Skin epidermis (tissue), 12 donors: ENCODE results near the gene SLX4IP.

ENCODE experiments used
- H3K27ac ChIP-seq, 21 experiments: fragments of 200-600 bp; sonication (generic) in 11 of 21; one replicate each; pipeline ENCODE4 v1.5.0; 2020; ENCODE audit warnings: mild to moderate bottlenecking in 3 of 21, inconsistent platforms in 2 of 21, moderate library complexity in 2 of 21
- H3K4me3 ChIP-seq, 7 experiments: fragments of 200-600 bp; sonication (generic) in 2 of 7; one replicate each; pipeline ENCODE4 v1.5.0; 2020; ENCODE audit warnings: inconsistent platforms in 2 of 7, mild to moderate bottlenecking in 2 of 7, moderate library complexity in 1 of 7

Gene SLX4IP

DNA sequence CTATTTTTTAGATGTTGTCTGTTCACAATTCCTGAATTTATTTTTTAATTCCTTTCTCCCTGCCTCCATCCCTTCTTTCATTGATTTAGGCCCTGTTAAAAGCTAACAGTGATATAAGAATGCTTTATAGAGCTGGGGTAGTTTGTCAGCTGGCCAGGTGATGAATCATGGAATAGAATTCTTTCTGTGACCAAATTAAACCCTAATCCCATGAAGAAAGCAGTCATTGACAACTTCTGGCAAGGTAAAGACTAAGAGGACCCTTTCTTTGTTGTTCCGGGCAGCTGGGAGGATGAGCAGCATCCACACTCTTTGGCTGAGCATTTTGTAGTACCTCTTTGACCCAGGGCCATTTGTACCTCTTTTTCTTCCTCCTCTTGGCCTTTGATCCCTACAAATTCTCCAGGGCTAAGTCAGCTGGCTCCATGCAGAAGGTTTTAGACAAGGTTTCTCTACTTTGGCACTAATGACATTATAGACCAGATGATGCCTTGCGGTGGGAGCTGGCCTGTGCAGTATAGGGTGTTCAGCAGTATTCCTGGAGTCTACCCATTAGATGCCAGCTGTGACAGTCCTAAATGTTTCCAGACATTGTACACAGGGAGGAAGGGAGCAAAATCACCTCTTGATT, 102.9 kb downstream of the SLX4IP start:
- no peak overlapping the region for H3K4me3 ChIP-seq
- peak overlapping the region in 1 of 21 experiments; percentile 55 for H3K27ac ChIP-seq

DNA sequence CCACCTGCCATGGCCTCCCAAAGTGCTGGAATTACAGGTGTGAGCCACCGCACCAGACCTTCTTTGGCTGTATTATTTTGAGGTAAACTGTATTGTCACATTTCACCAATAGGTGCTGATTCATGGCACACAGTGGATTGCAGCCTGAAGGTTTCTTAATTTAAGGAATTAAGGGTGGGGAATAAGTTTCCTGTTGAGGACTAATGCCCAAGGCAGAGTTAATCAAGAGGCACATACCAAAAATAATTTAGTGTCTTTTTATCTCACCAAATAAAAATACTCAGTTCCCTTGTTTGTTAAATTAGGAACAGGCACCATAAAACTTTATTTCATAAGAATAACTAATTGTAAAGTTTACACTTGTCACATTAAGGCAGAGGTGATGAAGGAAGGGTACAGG, 103.7 kb downstream of the SLX4IP start:
- Histone ChIP-seq H3K27ac (no peak overlapping the region), H3K4me3 (no peak overlapping the region)

DNA sequence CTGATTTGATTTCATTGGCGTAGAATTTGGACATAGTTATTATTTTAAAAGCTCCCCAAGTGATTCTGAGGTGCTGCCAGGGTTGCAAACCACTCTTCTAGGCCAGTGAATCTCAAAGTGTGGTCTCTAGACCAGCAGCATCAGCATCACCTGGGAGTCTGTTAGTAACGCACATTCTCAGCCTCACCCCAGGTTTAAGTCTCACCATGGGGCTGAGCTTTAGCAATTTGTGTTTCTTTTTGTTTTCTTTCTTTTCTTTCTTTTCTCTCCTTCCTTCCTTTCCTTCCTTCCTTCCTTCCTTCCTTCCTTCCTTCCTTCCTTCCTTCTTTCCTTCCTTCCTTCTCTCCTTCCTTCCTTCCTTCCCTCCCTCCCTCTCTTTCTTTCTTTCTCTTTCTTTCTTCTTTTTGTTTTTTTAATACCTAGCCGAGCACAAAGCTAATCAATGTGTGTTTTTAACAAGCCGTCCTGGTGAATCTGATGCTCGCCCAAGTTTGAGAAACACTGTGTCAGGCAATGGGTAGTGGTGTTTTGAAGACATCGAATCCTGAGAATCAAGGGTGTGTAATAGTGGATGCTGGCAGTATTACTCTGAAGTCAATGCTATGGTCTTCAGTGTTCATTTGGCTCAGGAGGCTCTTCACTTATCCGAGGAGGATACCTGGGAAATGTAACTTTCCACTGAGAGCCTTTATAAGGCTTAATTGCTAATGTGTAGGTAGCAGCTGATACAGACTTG, 104.9 kb downstream of the SLX4IP start:
- peak overlapping the region in 15 of 21 experiments; percentile 7 to 83 (median 56) for H3K27ac ChIP-seq
- no peak overlapping the region for H3K4me3 ChIP-seq

DNA sequence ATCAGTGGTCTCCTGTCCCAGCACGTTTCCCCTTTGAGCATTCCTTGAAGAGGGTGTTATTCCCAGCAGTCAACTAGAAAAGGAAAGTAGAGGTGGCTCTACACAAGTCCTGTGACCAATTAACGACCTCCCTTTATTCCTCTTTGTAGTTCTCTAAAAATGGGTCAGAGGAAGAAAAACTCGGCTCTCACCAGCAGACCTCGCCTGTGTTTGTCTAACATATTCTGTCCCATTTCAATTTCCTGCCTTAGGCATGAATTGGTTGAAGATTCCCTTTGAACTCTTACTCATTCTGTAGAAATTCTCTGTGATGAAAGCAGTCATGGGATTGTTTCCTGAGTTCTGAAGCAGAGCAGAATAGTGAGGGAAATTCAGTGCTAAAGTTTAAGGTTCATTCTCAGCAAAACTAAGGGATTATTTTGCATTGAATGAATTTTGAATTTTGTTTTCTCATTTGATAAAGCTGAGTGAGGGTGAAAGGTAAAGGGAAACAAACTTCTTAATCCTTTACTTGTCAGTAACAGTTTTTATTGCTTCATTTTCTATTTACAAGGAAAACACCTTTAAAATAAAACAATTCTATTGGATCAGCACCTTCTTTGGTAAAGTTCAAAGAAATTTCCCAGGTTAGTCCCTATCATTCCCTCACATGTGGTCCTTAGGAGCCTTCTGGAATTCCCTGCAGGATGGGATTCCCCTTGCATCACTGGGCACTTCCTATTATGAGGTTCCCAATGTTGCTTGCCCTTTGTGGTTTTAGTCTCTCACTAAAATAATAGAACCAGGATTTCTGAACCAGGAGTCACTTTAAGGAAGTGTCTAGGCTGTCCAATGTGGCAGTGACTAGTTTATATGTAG, 105.8 kb downstream of the SLX4IP start:
- Histone ChIP-seq H3K4me3 (no peak overlapping the region), H3K27ac (peak overlapping the region in 17 of 21 experiments; percentile 7 to 83 (median 56))

GRCh38 chr20:10541668-10542411, 106.7 kb downstream of the SLX4IP start:
- H3K4me3 ChIP-seq = no peak overlapping the region
- H3K27ac ChIP-seq = peak overlapping the region in 9 of 21 experiments; percentile 7 to 83 (median 57)

- H3K4me3 ChIP-seq = no peak overlapping the region
- H3K27ac ChIP-seq = no peak overlapping the region
These were observed 107.3 kb downstream of the SLX4IP start for GRCh38 chr20:10542442-10542841.

DNA sequence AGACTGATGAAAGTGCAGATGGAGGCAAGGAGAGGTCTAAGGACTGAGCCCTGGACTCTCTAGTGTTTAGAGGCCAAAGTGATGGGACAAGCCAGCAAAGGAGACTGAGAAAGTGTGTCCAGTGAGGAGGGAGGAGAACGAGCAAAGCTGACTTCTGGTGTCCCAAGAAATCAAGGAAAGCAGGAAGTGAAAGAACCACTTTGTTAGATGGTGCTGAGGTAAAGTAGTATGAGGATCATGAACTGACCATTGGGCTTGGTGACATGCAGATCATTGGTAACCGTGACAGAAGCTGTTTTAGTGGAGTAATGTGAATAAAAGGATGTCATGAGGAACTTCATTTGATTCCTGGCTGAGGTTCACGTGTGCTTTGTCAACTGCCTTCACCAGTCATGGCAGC, 108.4 kb downstream of the SLX4IP start:
- H3K4me3 ChIP-seq = no peak overlapping the region

DNA sequence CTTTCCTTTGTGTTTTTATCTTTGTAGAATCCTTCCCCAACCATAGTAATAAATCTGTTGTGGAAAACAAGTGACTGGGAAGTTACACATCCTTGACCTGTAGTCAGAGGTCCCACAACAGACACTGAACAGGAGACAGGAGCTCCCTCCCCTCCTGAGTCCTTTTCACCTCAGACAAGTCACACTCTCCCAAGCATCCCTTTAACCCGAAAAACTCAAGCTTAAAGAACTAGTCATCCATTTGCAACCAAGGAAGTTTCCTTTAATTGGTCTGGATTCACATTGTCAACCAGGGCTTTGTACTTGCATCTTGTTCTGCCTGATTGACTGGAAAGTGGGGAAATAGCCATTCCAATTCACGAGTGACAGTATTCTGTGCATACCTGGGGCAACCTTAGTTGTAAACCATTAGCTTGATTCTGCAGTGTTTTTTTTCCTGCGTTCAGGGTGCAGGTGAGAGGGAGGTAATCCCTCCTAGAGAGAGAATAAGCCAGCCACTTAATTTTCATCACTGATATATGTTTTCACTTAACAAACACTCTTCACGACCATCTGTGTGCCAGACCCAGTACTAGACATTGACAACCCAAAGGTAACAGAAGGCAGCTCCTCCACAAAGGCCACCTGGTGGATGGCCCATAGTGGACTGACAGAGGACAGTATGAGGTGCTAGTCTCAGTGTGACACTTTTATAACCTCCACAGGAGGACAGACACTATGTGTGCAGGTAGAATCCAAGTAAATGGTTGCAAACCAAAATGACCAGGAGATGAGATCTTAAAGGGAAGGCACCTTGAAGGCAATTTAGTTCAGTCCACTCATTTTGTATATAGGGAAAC, 112.4 kb downstream of the SLX4IP start:
- H3K27ac ChIP-seq = no peak overlapping the region

More for the DNA sequence above, 108.4 kb downstream of the SLX4IP start:
- H3K27ac ChIP-seq = no peak overlapping the region

GRCh38 chr20:10549511-10549910, 114.4 kb downstream of the SLX4IP start:
- no peak overlapping the region for H3K4me3 ChIP-seq

More for the DNA sequence above, 112.4 kb downstream of the SLX4IP start:
- H3K4me3 ChIP-seq = no peak overlapping the region

GRCh38 chr20:10550204-10551118, 115.4 kb downstream of the SLX4IP start:
- Histone ChIP-seq H3K4me3 (no peak overlapping the region), H3K27ac (no peak overlapping the region)

More at GRCh38 chr20:10549511-10549910, 114.4 kb downstream of the SLX4IP start:
- no peak overlapping the region for H3K27ac ChIP-seq

DNA sequence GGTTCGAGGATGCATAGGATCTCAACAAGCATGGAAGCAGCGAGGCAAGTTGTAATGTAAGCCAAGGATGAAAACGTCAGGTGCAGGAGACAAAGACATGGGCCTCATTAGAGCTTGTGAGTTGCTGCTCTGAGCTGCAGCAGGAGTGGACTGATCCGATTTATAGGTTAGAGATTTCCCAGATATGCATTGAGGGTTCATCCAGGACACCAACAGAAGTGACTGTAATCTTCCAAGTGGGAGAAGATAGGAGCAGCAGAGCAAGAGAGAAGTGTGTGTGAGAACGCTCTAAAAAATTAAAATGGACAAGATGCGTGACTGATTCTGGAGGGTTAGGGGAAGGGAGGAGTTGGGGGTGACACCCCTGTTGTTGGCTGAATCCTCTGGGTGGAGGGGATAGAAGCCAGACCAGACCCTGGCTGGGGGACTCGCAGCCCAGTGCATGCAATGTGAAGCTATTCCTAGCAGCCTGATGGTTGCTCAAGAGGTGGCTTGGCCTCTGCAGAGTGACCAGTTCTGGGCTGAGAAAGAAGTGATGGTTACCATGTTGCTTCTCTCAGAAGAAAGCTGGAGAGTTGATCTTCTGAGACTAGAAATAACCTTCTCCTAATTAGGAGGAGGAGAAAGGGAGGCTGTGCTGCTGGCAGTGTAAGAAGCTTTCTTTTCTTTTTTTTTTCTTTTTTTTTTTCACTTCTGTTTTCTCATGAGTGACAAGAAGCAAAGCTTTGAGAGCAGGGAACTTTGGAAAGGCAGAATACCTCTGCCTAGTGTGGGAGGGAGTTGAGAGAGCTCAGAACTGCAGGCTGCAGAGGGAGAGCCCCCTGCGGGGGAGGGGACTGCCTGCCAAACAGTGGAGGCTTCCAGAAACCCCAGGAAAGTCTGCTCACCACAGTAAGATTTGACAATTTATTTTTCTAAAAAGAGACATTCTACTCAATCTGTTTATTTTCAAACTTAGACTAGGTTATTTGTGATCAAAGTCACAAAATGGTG, 116.9 kb downstream of the SLX4IP start:
- no peak overlapping the region for H3K4me3 ChIP-seq
- H3K27ac ChIP-seq = no peak overlapping the region

- Histone ChIP-seq H3K27ac (no peak overlapping the region), H3K4me3 (no peak overlapping the region)
These were observed 118.3 kb downstream of the SLX4IP start for GRCh38 chr20:10553326-10553984.

- Histone ChIP-seq H3K27ac (no peak overlapping the region), H3K4me3 (no peak overlapping the region)
These were observed 119.2 kb downstream of the SLX4IP start for GRCh38 chr20:10554285-10554684.

DNA sequence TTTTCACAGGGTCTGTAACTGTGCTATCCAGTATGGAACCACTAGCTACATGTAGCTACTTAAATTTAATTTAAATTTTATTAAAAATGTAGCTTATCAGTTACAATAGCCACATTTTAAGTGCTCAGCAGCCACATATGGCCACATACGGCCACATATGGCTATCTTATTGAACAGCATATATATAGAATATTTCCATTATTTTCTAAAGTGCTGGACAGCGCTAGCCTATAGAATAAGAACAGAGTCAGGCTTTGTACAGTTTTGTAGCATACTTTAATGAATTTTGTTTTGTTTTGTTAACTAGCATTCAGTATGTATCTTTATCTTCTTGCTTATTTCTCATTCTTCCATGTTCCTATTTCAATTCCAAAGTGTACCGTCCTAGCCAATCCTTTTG, 120.3 kb downstream of the SLX4IP start:
- Histone ChIP-seq H3K4me3 (no peak overlapping the region), H3K27ac (no peak overlapping the region)

- Histone ChIP-seq H3K4me3 (no peak overlapping the region), H3K27ac (peak overlapping the region in 1 of 21 experiments; percentile 74)
These were observed 120.8 kb downstream of the SLX4IP start for GRCh38 chr20:10555865-10556308.

GRCh38 chr20:10556519-10557083, 121.5 kb downstream of the SLX4IP start:
- Histone ChIP-seq H3K27ac (peak overlapping the region in 3 of 21 experiments; percentile 5 to 74 (median 33)), H3K4me3 (no peak overlapping the region)
